Metanephros (tissue), 1 donor: Measurements from ENCODE around the gene RNF128. TPM values are rescaled to one million over a fixed set of nuclear protein-coding genes. Genes with fewer than 3 reads are reported as not detected.

Experiments used
- total RNA-seq: library from RNA; depleted of rRNA; stranded (reverse); fragments of >200 nt; gene quantifications from one replicate; pipeline ENCODE4 v1.2.3, GENCODE V29; 2014

RNF128 gene, protein sequence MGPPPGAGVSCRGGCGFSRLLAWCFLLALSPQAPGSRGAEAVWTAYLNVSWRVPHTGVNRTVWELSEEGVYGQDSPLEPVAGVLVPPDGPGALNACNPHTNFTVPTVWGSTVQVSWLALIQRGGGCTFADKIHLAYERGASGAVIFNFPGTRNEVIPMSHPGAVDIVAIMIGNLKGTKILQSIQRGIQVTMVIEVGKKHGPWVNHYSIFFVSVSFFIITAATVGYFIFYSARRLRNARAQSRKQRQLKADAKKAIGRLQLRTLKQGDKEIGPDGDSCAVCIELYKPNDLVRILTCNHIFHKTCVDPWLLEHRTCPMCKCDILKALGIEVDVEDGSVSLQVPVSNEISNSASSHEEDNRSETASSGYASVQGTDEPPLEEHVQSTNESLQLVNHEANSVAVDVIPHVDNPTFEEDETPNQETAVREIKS
- 7.6 TPM for total RNA-seq

DNA sequence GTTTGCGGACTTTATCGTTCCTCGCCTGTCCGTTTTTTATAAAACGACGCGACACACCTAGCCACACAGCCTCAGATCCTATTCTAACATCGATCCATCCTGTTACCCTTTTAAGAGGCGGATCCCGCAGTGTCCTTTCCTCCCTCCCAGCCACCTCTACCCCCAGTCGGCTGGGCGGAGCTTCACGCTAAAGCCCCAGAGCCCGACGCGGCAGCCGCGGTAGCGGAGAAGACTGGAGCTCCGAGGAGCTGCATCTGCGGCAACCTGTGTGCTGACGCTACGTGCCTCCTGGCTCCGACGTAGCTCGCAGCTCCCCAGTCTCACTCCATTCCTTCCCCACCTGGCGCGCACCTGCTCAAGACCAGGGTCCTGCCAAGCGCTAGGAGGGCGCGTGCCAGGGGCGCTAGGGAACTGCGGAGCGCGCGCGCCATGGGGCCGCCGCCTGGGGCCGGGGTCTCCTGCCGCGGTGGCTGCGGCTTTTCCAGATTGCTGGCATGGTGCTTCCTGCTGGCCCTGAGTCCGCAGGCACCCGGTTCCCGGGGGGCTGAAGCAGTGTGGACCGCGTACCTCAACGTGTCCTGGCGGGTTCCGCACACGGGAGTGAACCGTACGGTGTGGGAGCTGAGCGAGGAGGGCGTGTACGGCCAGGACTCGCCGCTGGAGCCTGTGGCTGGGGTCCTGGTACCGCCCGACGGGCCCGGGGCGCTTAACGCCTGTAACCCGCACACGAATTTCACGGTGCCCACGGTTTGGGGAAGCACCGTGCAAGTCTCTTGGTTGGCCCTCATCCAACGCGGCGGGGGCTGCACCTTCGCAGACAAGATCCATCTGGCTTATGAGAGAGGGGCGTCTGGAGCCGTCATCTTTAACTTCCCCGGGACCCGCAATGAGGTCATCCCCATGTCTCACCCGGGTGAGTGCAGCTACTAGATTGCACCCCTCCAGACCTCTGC, at the start of gene RNF128:
Gene RNF128, plus strand, starts transcription at position 217 of the 953 bp plus-strand sequence. Its CDS starts 213 bp downstream, at position 430.

DNA sequence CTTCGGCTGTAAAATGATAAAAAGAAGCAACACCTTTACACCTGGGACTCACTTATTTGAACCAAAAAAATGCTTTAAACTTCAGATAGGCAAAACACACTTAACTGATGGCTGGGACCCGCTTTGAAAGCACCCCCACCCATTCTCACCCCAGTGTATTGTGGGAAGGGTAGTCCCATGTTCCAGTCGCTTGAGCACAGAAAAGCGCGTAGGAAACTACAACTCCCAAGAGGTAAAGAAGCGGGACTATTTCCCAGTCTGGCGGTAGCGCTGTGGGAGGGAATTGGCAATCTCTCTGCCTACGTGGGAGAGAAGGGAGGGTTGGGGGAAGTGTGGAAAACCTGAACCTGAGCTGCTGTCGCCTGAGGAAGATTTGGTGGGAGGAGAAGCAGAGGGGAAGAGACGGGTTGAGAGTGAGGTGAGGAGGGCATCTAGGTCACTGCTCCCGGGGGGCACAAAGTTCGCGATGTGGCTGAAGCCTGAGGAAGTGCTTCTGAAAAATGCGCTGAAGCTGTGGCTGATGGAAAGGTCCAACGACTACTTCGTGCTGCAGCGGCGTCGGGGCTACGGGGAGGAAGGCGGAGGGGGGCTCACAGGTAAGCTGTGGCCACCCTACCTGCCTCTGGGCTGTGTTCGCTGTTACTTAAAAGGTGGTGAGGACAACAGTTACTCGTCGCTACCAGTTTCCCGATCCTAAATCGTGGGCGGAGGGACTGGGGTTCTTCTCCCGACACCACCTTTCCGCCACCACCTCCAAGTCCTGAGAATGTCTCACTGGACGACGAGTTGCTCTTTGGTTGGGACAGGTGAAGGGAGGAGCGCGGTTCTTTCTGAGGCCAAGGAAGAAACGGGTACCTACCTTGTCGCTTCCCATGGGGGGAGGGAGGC, 76.1 kb downstream of the RNF128 start, which contains the start of gene TBC1D8B:
Gene TBC1D8B, plus strand, starts transcription at position 286 of the 888 bp plus-strand sequence. Its CDS starts 181 bp downstream, at position 467.

Other genes with a start within 250 kb of the RNF128 start
- gene RADX, start 114.7 kb upstream of the RNF128 start, total RNA-seq: 2.5 TPM
- gene TBC1D8B, start 76.0 kb downstream of the RNF128 start, total RNA-seq: 11.3 TPM
- gene RIPPLY1, start 176.6 kb downstream of the RNF128 start, total RNA-seq: 1.3 TPM
- 16.3 TPM for gene CLDN2, start 193.7 kb downstream of the RNF128 start, total RNA-seq